Dedifferentiated amniotic fluid mesenchymal stem cell (primary cell): ENCODE results near the gene GBX1.

Experiments
- DNase-seq: peaks from one replicate; pipeline ENCODE4 v3.0.0-alpha.2; 2016; ENCODE audit errors: extremely low spot score

Gene GBX1

GRCh38 chr7:151128144-151128543, 39.4 kb downstream of the GBX1 start:
- no peak for DNase-seq

DNA sequence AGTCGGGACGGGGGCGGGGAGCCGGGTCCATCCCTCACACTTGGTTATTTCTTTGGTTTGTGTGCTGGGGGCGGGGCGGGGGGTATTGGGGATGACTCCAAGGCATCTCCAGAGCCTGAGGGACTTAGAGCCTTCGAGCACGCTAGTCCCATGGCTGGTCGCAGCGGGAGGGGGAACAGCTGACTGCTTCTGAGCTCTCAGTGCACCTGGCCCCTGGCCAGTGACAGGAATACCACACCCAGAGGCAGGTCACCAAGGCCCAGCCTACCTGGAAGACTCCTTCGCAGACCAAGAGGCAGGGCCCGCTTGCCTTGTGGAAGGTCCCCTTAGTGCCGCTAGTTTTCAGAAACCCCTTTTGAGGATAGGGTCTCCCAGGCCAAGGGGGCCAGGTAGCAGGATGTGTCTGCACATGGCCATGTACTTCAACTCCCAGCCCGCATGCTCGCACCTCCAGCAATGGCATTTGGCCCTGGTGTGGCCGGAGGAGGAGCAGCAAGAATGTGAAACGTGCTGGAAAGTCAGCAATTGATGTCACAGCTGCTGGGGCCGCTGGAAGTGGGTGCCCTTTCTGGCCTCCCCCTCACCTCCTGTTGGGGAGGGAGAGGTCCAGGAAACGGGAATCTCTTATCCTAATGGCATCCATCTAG, 40.9 kb downstream of the GBX1 start:
- DNase-seq: no peak

GRCh38 chr7:151125846-151126481, 41.5 kb downstream of the GBX1 start:
- no peak for DNase-seq

- no peak for DNase-seq
Measured at GRCh38 chr7:151125470-151125845, 42.0 kb downstream of the GBX1 start.

DNA sequence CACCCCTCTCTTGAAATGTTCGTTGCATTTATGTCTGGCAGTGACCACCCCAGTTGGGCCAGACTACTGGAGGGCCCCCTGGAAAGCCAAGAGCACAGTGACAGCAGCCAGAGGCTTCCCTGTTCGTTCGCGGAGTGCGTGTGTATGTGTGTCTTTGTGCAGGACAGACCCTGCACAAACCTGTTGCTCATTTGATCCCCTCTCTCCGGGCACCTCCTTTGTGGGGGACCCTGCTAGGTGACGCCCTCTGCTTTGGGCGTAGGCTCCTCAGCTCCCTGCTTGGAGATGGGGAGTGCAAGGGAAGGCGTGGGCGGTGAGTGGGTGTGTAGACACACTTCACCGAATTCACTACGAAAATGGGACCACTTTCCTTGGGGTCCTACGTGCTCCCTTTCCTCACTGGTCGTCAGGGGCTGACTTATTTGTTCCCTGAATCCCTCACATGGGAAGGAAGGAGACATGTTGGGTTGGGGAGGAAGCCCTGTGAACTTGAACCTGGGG, 42.5 kb downstream of the GBX1 start:
- no peak for DNase-seq

- DNase-seq: no peak
Measured at GRCh38 chr7:151124481-151124880, 43.0 kb downstream of the GBX1 start.

- peak; percentile 64 for DNase-seq
Measured at GRCh38 chr7:151123822-151124464, 43.6 kb downstream of the GBX1 start.

DNA sequence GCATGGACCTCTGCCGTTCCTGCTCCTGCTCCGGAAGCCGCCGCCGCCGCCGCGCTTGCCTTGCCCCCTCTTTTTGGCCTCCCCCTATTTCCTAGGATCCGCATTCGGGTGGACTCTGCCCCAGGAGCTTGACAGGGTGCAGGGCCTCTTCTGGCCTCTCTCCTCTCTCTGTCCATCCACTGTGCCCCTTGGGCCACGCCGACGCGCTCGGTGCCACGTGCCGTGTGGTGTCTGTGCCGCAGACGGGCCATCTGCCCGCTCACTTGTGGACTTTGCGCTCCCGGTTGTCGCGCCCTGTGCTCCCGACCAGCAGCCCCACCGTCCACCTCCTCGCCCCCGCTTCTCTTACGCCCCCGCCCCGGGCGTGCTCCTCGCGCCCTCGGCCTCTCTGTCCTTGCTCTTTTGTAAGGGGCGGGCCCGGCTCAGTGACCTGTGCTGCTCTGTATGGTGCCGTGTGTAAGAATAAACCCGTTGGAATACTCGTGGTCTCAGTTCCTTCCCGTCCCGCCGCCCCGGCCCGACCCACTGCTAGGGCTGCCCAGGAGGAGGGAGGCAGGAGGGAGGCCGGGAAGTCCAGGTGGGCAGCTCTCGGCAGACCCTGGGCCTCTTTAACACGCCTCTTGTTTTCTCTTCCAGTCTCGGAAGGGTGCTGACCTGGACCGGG, 44.2 kb downstream of the GBX1 start:
- no peak for DNase-seq

GRCh38 chr7:151122796-151123157, 44.7 kb downstream of the GBX1 start:
- no peak for DNase-seq

DNA sequence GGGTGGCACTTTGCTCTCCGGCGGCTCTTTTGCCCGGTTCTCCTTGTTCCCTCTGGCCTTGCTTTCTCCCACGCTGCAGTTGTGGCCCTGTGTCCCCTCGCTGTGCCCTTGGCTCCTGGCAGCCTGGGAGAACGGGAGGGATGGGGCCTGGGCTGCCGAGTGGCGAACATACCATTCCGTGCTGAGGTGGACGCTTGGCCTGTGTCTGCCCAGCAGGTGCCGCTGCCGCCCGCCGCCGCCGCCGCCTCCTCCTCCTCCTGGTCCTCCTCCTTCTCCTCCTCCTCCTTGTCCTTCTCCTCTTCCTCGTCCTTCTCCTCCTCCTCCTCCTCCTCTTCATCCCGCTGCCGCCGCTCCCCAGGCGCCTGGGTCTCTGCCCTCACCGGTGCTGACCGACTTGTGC, 45.2 kb downstream of the GBX1 start:
- no peak for DNase-seq

DNA sequence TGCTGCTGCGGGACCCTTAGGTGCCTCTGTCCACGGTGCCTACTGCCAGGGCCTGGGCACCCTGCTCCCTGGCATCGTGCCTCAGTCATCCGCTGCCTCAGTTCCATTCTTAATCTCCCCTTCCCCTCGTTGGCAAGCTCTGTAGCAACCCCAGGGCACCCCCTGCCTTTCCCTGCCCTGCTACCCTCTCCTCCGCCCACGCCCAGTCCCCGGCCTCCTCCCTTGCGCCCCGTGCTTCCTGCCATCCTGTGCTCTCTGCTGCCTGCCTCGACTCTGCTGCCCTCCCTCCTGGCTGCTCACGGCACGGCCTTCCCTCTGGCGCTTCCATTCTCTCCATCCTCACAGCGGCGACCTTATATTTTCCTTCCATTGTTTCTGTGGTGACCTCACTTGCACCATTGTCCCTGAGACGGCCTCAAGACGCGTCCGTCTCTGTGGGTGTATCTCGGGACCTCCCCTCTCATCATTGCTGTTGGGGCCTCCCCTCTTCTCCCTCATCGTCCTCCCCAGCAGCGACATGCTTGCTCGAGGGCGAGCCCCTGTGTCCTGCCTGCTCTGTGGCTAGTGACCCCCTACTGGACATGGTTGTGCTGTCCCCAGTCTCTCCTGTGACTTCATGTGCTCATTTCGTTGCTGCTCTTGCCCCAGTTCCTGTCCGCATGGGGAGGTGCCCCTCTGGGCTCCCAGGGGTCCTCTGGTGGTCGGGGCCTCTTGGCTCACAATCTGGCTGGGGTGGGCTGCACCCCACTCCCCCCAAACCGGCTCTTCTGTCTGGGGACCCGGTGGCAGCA, 45.9 kb downstream of the GBX1 start:
- DNase-seq: no peak

GRCh38 chr7:151120896-151121295, 46.6 kb downstream of the GBX1 start:
- no peak for DNase-seq

DNA sequence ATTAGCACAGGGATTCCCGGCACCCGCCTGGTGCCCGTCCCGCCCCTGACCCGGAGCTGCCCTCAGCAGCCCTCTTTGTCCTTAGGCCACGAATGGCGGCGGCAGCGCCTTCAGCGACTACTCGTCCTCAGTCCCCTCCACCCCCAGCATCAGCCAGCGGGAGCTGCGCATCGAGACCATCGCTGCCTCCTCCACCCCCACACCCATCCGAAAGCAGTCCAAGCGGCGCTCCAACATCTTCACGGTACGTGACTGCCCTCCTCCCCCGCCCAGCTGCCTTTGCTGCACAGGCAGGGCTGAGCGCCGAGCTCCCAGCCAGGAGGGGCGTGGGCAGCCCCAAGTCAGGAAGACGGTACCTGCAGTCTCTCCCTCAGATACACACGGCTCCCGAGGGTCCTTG, 47.6 kb downstream of the GBX1 start:
- DNase-seq: no peak

- DNase-seq: no peak
Measured at GRCh38 chr7:151119055-151119415, 48.5 kb downstream of the GBX1 start.

GRCh38 chr7:151118108-151119054, 49.1 kb downstream of the GBX1 start:
- no peak for DNase-seq

DNA sequence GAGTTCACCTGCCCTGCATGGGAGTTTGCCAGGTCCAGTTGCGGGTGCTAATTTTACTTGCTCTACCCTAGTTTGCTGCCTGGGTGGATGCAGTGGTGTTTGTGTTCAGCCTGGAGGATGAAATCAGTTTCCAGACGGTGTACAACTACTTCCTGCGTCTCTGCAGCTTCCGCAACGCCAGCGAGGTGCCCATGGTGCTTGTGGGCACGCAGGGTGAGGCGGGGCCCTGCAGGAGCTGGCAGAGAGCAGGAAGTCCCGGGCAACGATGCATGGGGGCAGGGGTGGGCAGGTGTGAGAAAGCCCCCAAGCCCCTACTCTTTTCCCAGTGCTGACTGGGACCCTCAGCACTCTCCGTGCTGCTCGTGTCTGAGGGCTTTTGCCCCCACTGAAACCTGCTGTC, 49.9 kb downstream of the GBX1 start:
- DNase-seq: no peak

DNA sequence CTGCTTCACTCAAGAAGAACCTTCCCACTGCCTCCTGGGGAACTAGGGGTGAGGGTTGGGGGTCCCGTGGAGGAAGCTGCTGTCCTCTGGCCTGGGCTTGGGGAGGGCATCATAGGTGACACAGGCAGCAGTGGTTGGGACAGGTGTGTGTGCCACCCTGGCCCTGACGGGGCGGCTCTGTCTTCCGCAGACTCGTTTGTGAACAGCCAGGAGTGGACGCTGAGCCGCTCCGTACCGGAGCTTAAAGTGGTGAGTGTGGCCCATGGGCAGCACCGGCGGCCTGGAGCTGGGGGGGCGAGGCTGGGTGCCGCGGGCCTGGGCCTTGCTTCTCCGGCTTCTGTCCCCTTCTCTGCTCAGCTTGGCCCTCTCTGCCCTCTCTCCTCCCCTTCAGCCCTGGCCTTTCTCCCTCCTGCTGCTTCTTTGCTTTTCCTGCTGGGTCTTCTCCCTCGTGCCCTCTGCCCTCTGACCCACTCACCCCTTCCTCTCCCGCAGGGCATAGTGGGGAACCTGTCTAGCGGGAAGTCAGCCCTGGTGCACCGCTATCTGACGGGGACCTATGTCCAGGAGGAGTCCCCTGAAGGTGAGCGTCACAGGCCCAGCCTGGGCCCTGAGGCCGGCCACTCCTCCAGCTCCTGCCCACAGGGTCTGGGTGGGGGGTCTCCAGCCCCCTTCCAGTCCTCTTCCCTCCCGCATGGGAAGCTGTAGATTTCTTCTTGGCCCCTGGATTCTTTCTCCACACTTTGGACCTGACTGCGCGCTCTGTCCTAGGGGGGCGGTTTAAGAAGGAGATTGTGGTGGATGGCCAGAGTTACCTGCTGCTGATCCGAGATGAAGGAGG, 50.7 kb downstream of the GBX1 start:
- no peak for DNase-seq

GRCh38 chr7:151115836-151116418, 51.6 kb downstream of the GBX1 start:
- no peak for DNase-seq

DNA sequence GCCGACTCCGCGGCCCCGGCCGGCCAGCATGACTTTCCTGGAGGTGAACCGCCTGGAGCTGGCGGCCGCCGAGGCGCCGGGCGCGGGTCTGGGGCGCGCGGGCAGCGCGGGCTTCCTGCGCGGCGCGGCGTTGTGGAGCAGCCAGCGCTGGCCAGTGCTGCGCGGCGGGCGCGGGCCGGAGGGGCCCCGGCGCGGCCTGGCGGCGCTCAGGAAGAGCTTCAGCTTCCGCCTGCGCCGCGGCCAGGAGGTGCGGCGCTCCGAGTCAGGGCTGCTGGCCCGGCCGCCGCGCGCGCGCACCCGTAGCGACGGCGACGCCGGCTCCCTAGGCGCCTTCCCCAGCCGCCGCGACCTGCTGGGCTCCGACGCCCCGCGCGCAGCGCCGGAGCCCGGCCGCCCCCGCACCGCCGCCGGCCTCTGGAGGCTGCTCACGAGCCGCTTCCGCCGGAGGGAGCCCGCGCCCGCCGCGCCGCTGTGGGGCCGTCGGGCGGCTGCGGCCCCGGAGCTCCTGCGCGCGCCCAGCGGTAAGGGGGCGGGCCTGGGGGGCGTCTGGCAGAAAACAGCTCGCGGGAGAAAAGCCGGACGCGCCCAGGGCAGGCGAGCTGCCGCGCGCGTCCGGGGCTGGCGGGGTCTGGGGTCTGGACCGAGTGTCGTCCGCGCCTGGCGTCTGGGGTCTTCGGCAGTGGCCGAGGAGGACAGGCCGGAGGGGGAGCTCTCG, 52.2 kb downstream of the GBX1 start:
- peak; percentile 14 for DNase-seq
